ENCODE results near the gene FAM13A. TPM values are rescaled to one million over a fixed set of nuclear protein-coding genes. Genes with fewer than 3 reads are reported as not detected.

Gene FAM13A
- total and polyA plus RNA-seq, 2 of the 4 experiments (the other 2 are of a cell fraction), result 13.1 to 22.0 TPM

DNA sequence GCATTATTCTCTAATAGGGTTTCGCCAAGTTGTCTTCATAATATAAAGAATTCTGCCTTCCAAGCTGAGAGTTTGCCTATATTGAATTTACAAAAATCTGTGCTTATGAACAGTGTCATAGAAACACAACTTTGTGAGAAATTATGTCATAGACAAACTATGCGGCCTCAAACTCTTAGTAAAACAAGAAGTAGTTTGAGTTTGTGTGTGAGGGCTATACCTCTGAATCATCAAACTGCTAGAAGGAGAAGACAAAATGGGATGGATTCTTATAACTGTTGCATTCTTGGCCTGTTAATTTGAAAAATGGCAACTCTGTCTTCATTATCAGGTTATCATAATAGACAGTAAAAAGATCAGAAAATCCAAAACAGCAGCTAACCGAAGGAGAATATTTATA lies 313.3 kb downstream of the FAM13A start:
- H3K4me1 ChIP-seq (ENCODE audit: control insufficient read depth, insufficient read depth, low read length), result peaks cover 5% of the 10 kb centered on the region
- no peak overlapping the region for H4K91ac ChIP-seq (ENCODE audit: insufficient read depth, low read depth, low read length)
- H2AFZ ChIP-seq (replicated peaks; ENCODE audit: low read length, poor library complexity), result no peak overlapping the region
- peaks cover 9% of the 10 kb centered on the region for H3K9me1 ChIP-seq (ENCODE audit: insufficient read depth, low read length)
- no peak overlapping the region for H3K23ac ChIP-seq (ENCODE audit: low read depth, low read length)
- dilution Hi-C loops (cut with HindIII; ENCODE audit: low sequenced_read_pairs, unreplicated experiment), result no loop called here
- no peak overlapping the region for H3K4ac ChIP-seq (ENCODE audit: low read depth, low read length)
- H2BK5ac ChIP-seq (ENCODE audit: low read depth, low read length, poor library complexity, severe bottlenecking), result peak overlapping the region; percentile 61
- WGBS, 2 experiments (ENCODE audit: extremely low coverage in 2 of 2, insufficient read length in 1 of 2), result no CpG with 5 or more reads among the region's 3 CpGs
- intact Hi-C loops (cut with micrococcal nuclease), result no loop called here
- no peak overlapping the region for H3K9ac ChIP-seq (ENCODE audit: low read depth, low read length)
- ChIA-PET CTCF (interaction anchor here (1.3 kb wide), 1 partner anchor 46 kb away, joined by 3 read pairs; no protein-coding TSS in a partner anchor), POLR2A (ENCODE audit: unreplicated experiment) (no interaction called here)
- no peaks in the 10 kb centered on the region for H3K27me3 ChIP-seq (ENCODE audit: control insufficient read depth, insufficient read depth, low read length)
- no peak overlapping the region for H4K8ac ChIP-seq (ENCODE audit: low read depth in 2 of 2, low read length in 2 of 2)
- no peak overlapping the region for H4K5ac ChIP-seq (ENCODE audit: low read depth, low read length)
- no peak overlapping the region for H2BK120ac ChIP-seq (ENCODE audit: low read depth, low read length)
- H3K4me3 ChIP-seq (ENCODE audit: insufficient read depth, low read depth, low read length), result no peak overlapping the region
- H4K20me1 ChIP-seq (ENCODE audit: insufficient read depth, low read length), result no peaks in the 10 kb centered on the region
- no peak overlapping the region for H2BK20ac ChIP-seq (ENCODE audit: low read depth, low read length)
- DNase-seq (peak; percentile 94), ATAC-seq (ENCODE audit: low read depth) (peak; percentile 79)
- no peaks in the 10 kb centered on the region for H3K9me3 ChIP-seq (ENCODE audit: control insufficient read depth, insufficient read depth, low read length)
- in situ Hi-C loops (cut with MboI; ENCODE audit: low sequenced_read_pairs), result no loop called here
- no peak overlapping the region for H2AK5ac ChIP-seq (ENCODE audit: low read depth, low read length)
- BruUV-seq (replicated peaks), result no TSS peak
- TF ChIP-seq FOS (IDR thresholded peaks at IDR 0.05; ENCODE audit: low read depth, low read length) (peak; percentile 58; the same call in 1 of the 2 replicates), MXI1 (IDR thresholded peaks at IDR 0.05; ENCODE audit: borderline replicate concordance, low read depth, low read length) (no peak), POLR2A (IDR thresholded peaks at IDR 0.05; ENCODE audit: low read depth, low read length) (no peak), CHD1 (IDR thresholded peaks at IDR 0.05; ENCODE audit: low read depth, low read length) (no peak)
- no peak overlapping the region for H2BK15ac ChIP-seq (ENCODE audit: low read depth, low read length)
- no peaks in the 10 kb centered on the region; a peak in 1 of 4 replicates for H3K79me1 ChIP-seq (ENCODE audit: low read depth in 1 of 2, low read length in 2 of 2)
- peak overlapping the region; percentile 46; the same call in 1 of the 2 replicates for H3K4me2 ChIP-seq (ENCODE audit: low read depth, low read length)
- no peak overlapping the region for H2AK9ac ChIP-seq (replicated peaks; ENCODE audit: low read depth, low read length, poor library complexity)
- no peak overlapping the region for H3K27ac ChIP-seq (ENCODE audit: insufficient read depth, low read length)
- H3K14ac ChIP-seq (replicated peaks; ENCODE audit: low read depth, low read length), result no peak overlapping the region
- H3K56ac ChIP-seq (ENCODE audit: extremely low read depth, insufficient read depth, low read length), result no peak overlapping the region
- H3K36me3 ChIP-seq (ENCODE audit: control insufficient read depth, insufficient read depth, low read length), result peaks cover 20% of the 10 kb centered on the region
- peak overlapping the region; percentile 40; the same call in 1 of the 2 replicates for H3K18ac ChIP-seq (ENCODE audit: low read depth, low read length)

Measured in IMR-90 (cell line).